ENCODE data around the gene CACNB4. TPM values are rescaled to one million over a fixed set of nuclear protein-coding genes. Genes with fewer than 3 reads are reported as not detected.

Gene CACNB4
- total RNA-seq, 4 donors from 2014 or later: 0.88 to 4.6 (median 2.6) TPM

DNA sequence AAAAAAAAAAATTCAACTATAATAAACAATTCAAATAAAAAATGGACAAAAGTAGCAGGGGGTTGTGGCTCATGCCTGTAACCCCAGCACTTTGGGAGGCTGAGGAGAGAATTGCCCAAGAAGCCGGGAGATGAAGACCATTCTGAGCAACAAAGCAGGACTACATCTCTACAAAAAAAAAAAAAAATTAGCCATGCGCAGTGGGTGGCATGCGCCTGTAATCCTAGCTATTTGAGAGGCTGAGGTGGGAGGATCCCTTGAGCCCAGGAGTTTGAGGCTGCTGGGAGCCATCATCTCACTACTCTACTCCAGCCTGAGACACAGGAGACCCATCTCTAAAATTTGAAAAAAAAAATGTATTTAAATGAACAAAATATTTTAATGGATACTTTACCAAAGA is 4.4 kb upstream of the CACNB4 start:
- peaks cover 0 to 13% of the 10 kb centered on the region in 2 donors for H3K27me3 ChIP-seq
- H3K27ac ChIP-seq: no peak overlapping the region
- no peaks in the 10 kb centered on the region for H3K36me3 ChIP-seq
- peaks cover 0 to 14% (median 5%) of the 10 kb centered on the region in 4 donors for H3K4me1 ChIP-seq
- H3K9me3 ChIP-seq: no peaks in the 10 kb centered on the region
- DNase-seq: no peak
- H3K4me3 ChIP-seq: no peak overlapping the region
- TF ChIP-seq, protein P1, sequence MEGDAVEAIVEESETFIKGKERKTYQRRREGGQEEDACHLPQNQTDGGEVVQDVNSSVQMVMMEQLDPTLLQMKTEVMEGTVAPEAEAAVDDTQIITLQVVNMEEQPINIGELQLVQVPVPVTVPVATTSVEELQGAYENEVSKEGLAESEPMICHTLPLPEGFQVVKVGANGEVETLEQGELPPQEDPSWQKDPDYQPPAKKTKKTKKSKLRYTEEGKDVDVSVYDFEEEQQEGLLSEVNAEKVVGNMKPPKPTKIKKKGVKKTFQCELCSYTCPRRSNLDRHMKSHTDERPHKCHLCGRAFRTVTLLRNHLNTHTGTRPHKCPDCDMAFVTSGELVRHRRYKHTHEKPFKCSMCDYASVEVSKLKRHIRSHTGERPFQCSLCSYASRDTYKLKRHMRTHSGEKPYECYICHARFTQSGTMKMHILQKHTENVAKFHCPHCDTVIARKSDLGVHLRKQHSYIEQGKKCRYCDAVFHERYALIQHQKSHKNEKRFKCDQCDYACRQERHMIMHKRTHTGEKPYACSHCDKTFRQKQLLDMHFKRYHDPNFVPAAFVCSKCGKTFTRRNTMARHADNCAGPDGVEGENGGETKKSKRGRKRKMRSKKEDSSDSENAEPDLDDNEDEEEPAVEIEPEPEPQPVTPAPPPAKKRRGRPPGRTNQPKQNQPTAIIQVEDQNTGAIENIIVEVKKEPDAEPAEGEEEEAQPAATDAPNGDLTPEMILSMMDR (IDR thresholded peaks at IDR 0.05): no peak
- no peak for TF ChIP-seq POLR2A (IDR thresholded peaks at IDR 0.05)

DNA sequence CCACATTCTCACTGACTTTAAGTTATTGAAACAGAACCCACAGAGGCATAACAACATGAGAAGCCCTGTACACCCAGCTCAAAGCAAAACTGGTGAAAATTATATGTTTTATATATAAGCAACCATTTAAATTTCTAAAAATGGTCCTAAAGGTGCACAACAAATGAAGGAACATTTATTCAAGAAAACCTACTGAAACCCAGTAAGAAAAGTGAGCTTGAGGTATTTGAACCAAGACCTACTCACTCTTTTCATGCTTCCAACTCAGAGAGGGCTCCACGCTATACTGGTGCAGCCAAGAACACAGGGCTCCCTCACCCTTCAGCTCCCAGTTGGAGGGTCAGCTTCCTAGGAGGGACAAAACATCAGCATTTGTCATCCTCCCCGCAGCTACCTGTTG is 2.1 kb upstream of the CACNB4 start:
- H3K9me3 ChIP-seq: no peaks in the 10 kb centered on the region
- H3K27me3 ChIP-seq: peaks cover 0 to 14% of the 10 kb centered on the region in 2 donors
- no peak for DNase-seq
- H3K4me3 ChIP-seq: no peak overlapping the region
- peaks cover 0 to 24% (median 8%) of the 10 kb centered on the region in 4 donors for H3K4me1 ChIP-seq
- H3K36me3 ChIP-seq: no peaks in the 10 kb centered on the region
- no peak for TF ChIP-seq POLR2A (IDR thresholded peaks at IDR 0.05)
- TF ChIP-seq, protein P1 (IDR thresholded peaks at IDR 0.05): no peak
- H3K27ac ChIP-seq: no peak overlapping the region

DNA sequence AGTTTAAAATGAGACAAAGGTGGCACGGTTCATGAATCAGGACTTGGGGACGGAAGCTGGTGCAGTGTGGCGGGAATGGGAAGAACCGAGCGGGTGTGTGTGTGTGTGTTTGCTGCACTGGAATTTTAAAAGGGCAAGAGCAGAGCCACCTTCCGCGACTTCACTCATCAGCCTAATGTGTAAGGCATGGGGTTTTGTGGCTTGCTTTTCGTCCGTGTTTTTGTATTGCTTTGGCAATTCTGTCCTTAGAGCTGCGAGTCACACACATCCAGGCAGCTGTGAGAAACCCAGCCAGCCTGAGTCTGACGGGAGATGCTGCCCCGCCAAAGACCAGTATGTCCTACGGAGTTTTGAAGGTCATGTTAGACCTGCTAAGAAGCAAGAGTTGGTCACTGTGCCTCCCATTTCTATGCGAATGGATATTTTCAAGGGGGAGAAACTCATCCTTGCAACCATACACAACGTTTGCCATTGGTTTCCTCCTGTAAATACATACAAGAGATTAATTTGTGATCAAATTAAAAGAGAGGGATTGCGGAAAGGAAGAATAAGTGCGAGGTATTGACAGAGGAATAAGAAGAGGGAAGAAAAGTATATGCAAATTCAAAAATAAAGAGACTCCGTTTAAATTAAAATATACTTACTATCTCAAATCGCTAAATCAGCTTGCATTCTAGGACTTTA is 665 bp upstream of the CACNB4 start:
- Histone ChIP-seq H3K4me1 (peaks cover 0 to 24% (median 8%) of the 10 kb centered on the region in 4 donors), H3K36me3 (no peaks in the 10 kb centered on the region), H3K9me3 (no peaks in the 10 kb centered on the region), H3K4me3 (peak overlapping the region; percentile 35 to 67 (median 54)), H3K27me3 (peaks cover 0 to 14% of the 10 kb centered on the region in 2 donors), H3K27ac (no peak overlapping the region)
- TF ChIP-seq, protein P1 (IDR thresholded peaks at IDR 0.05): no peak
- no peak for TF ChIP-seq POLR2A (IDR thresholded peaks at IDR 0.05)
- DNase-seq: no peak

DNA sequence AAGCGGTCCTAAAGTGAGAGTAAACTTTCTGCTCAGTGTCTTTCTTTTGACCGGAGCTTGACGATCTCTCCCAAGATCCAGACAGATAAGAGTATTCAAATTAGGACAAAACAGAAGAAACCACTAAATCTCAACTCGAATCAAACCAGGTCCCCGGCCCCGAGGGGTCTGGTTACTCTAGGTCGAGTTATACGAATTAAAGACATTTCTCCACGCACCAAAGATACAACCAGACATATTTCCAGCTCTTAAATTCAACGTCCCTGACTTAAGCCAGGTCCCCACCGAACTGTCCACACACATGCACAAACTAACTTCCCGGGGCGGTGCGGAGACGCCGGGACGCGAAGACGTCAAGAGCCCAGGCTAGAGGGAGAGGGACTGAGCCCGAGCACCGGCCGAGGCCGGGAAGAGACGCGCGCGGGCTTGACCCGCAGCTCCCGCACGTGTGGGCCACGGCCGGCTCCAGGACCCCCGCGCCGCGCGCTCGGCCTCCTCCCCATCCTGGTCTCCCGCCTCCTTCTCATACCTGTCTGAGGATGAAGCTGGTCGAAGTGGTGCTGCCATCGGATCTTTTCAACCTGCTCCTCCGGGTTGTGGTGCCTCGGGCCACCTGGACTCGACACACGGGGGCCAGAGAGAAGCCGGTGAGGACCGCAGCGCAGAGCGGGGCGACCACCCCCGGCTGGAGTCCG is 896 bp downstream of the CACNB4 start:
- TF ChIP-seq, protein P1 (IDR thresholded peaks at IDR 0.05): no peak
- TF ChIP-seq POLR2A (IDR thresholded peaks at IDR 0.05): no peak
- Histone ChIP-seq H3K4me3 (peak overlapping the region; percentile 35 to 67 (median 54)), H3K27me3 (peaks cover 0 to 14% of the 10 kb centered on the region in 2 donors), H3K27ac (peak overlapping the region in 1 of 4 donors; percentile 32), H3K36me3 (no peaks in the 10 kb centered on the region), H3K9me3 (no peaks in the 10 kb centered on the region), H3K4me1 (peaks cover 0 to 24% (median 8%) of the 10 kb centered on the region in 4 donors)
- peak in 1 of 3 donors; percentile 53 for DNase-seq

DNA sequence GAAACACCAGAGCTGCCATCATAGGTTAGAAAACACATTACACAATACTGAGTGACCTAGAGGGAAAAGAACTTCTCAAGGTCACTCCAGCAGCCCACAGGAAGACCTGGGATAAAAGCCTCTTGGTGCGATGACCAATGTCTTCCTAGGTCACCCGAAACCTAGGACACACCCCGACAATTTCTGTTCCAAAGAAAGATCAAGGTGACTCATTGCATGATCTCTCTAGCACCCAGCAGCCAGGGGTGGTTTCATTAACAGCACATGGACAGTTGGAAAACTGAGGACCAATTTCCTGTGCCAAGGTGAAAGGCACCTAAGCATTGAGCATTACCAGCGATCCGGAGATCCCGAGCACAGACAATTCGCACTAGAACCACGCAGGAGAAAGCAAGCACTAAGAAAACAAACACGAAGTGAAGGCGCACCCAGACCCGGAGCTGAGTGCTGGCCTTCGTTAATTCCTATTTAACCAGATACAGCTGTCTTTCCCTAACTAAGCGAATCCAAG is 1.5 kb downstream of the CACNB4 start:
- peaks cover 0 to 24% (median 8%) of the 10 kb centered on the region in 4 donors for H3K4me1 ChIP-seq
- no peak overlapping the region for H3K27ac ChIP-seq
- no peak for TF ChIP-seq POLR2A (IDR thresholded peaks at IDR 0.05)
- TF ChIP-seq, protein P1 (IDR thresholded peaks at IDR 0.05): no peak
- no peaks in the 10 kb centered on the region for H3K9me3 ChIP-seq
- H3K27me3 ChIP-seq: peaks cover 0 to 14% of the 10 kb centered on the region in 2 donors
- peak overlapping the region; percentile 35 to 67 (median 54) for H3K4me3 ChIP-seq
- no peak for DNase-seq
- no peaks in the 10 kb centered on the region for H3K36me3 ChIP-seq
